Psoas muscle (tissue), 8 donors: ENCODE measurements around the gene CD55. TPM values are rescaled to one million over a fixed set of nuclear protein-coding genes. Genes with fewer than 3 reads are reported as not detected.

Experiments
- ATAC-seq, 4 donors: fragments of 200-7000 bp; cut with Tn5 transposase; one replicate each; pipeline ENCODE4 v1.9.1; 2020; ENCODE audit warnings: moderate library complexity in 3 of 4, mild to moderate bottlenecking in 2 of 4
- DNase-seq, 2 donors: peaks; one replicate each; pipeline ENCODE4 v3.0.0-alpha.2; 2020
- H3K27ac ChIP-seq: fragments of 200-600 bp; one replicate; pipeline ENCODE4 v1.8.0; 2022
- H3K27me3 ChIP-seq, 3 donors: fragments of 200-600 bp in 1 of 3; one replicate each; pipeline versions ENCODE4 v1.6.1 to v1.8.0; 2013 to 2022; ENCODE audit warnings: low read length in 2 of 3, mild to moderate bottlenecking in 2 of 3, moderate library complexity in 1 of 3; ENCODE audit not compliant: insufficient read depth in 3 of 3
- H3K36me3 ChIP-seq, 2 donors: fragments of 200-600 bp in 1 of 2; one replicate each; pipeline versions ENCODE4 v1.6.1 to v1.8.0; 2013 to 2022; ENCODE audit warnings: low read depth in 1 of 2, mild to moderate bottlenecking in 1 of 2, moderate library complexity in 1 of 2; ENCODE audit not compliant: insufficient read depth in 1 of 2
- H3K4me1 ChIP-seq: fragments of 200-600 bp; one replicate; pipeline ENCODE4 v1.8.0; 2022
- H3K4me3 ChIP-seq: fragments of 200-600 bp; one replicate; pipeline ENCODE4 v1.8.0; 2022; ENCODE audit warnings: mild to moderate bottlenecking
- H3K9me3 ChIP-seq: fragments of 200-600 bp; one replicate; pipeline ENCODE4 v1.8.0; 2022
- CTCF ChIP-seq: fragments of 200-600 bp; IDR thresholded peaks from one replicate; pipeline ENCODE4 v1.8.0; 2022; ENCODE audit warnings: antibody characterized with exemption
- WGBS, 3 donors: extraction: QIAGEN DNeasy Blood & Tissue Kit; methylation state at CpG; one replicate each; pipeline versions ENCODE4 v1.1.6 to v1.1.7; 2013; 5-methylcytosine and 5-hydroxymethylcytosine counted together
- intact Hi-C, 2 donors: fragments of 100-400 bp; cut with DNase I; formaldehyde crosslinking; loops; one replicate each; pipeline versions ENCODE4 v1.11.0 to v1.14.2; 2022
- polyA plus RNA-seq, 3 donors: library from polyadenylated mRNA; stranded (reverse); fragments of 200-250 nt; gene quantifications; one replicate each; pipeline ENCODE4 v1.2.3, GENCODE V29; 2013
- total RNA-seq, 4 donors: library from RNA; stranded (reverse); fragmentation: NEBNext Ultra II Directional in 2 of 4; extraction: Animal tissue kit (Norgen Biotek cat#: 25700) in 2 of 4; gene quantifications; one replicate each; pipeline versions ENCODE4 v1.2.1 to v1.2.4, GENCODE V29; 2021 to 2023
- donor health status: healthy with polysubstance abuse.
- donor health status: DM: no; HTN: no; CAD: no; lungs with moderate emphysema.
- donor health status: Bipolar disorder and iron deficiency.
- donor health status: healthy.
- donor health status: DM: yes; HTN: yes; CAD: no.
- donor health status: DM: no; HTN: no; CAD: no.
- donor health status: DM: no; HTN: no; CAD: no.
- donor health status: DM: yes; HTN: yes; CAD: no.

The CD55 gene
- total and polyA plus RNA-seq, 7 donors, result 44.2 to 318 (median 102) TPM

GRCh38 chr1:207283421-207283820 is 38.1 kb upstream of the CD55 start:
- Histone ChIP-seq H3K4me3 (no peak overlapping the region), H3K27me3 (no peaks in the 10 kb centered on the region), H3K36me3 (no peaks in the 10 kb centered on the region), H3K9me3 (no peaks in the 10 kb centered on the region), H3K27ac (no peak overlapping the region), H3K4me1 (peaks cover 43% of the 10 kb centered on the region)
- WGBS, 3 donors, result 92 to 100% (median 93%) methylated on average over 1 of the region's 1 CpG
- intact Hi-C loops, result no loop called here
- DNase-seq (no peak), ATAC-seq (no peak)
- TF ChIP-seq CTCF, result no peak

- H3K27me3 ChIP-seq, result no peaks in the 10 kb centered on the region
- intact Hi-C loops, result no loop called here
- DNase-seq (no peak), ATAC-seq (peak in 3 of 4 donors; percentile 39 to 74 (median 59))
- WGBS, 3 donors, result 27 to 37% (median 30%) methylated on average over 5 of the region's 5 CpGs
- no peaks in the 10 kb centered on the region for H3K9me3 ChIP-seq
- TF ChIP-seq CTCF, result no peak
- no peaks in the 10 kb centered on the region for H3K36me3 ChIP-seq
- H3K4me1 ChIP-seq, result peaks cover 43% of the 10 kb centered on the region
- no peak overlapping the region for H3K27ac ChIP-seq
- no peak overlapping the region for H3K4me3 ChIP-seq
Observed at GRCh38 chr1:207284209-207284897, 37.1 kb upstream of the CD55 start.

- DNase-seq, result no peak
- intact Hi-C loops, result no loop called here
- Histone ChIP-seq H3K9me3 (no peaks in the 10 kb centered on the region), H3K4me3 (no peak overlapping the region), H3K4me1 (peaks cover 43% of the 10 kb centered on the region), H3K27me3 (no peaks in the 10 kb centered on the region), H3K36me3 (no peaks in the 10 kb centered on the region), H3K27ac (no peak overlapping the region)
- WGBS, 3 donors, result 60 to 66% (median 65%) methylated on average over 2 of the region's 2 CpGs
- TF ChIP-seq CTCF, result no peak
- peak in 1 of 4 donors; percentile 44 for ATAC-seq
Observed at GRCh38 chr1:207286786-207287468, 34.6 kb upstream of the CD55 start.

- DNase-seq (no peak), ATAC-seq (no peak)
- Histone ChIP-seq H3K9me3 (no peaks in the 10 kb centered on the region), H3K4me1 (peaks cover 34% of the 10 kb centered on the region), H3K27me3 (no peaks in the 10 kb centered on the region), H3K27ac (no peak overlapping the region), H3K36me3 (no peaks in the 10 kb centered on the region), H3K4me3 (no peak overlapping the region)
- intact Hi-C loops, result no loop called here
- TF ChIP-seq CTCF, result no peak
- 59 to 64% (median 63%) methylated on average over 4 of the region's 4 CpGs for WGBS, 3 donors
Observed at GRCh38 chr1:207288315-207288714, 33.2 kb upstream of the CD55 start.
